Omental fat pad (tissue), 4 donors: ENCODE measurements around the gene GPBP1. TPM values are rescaled to one million over a fixed set of nuclear protein-coding genes. Genes with fewer than 3 reads are reported as not detected.
"Not testable (repeated sequence)": the region's sequence is repeated elsewhere in the genome, so short reads cannot be mapped to it uniquely, and the experiment has no call there.

Experiments
- ATAC-seq: fragments of 150-250 bp; one replicate; pipeline ENCODE4 v1.9.1; 2016; ENCODE audit warnings: mild to moderate bottlenecking, moderate library complexity; ENCODE audit not compliant: low FRiP score
- DNase-seq: peaks from one replicate; pipeline ENCODE4 v3.0.0-alpha.2; 2019; ENCODE audit warnings: low spot score
- CTCF ChIP-seq, 3 donors: fragments of 450-650 bp; IDR thresholded peaks; one replicate each; pipeline ENCODE4 v1.5.1; 2016 to 2017; ENCODE audit warnings: antibody characterized with exemption in 3 of 3, mild to moderate bottlenecking in 3 of 3, moderate library complexity in 2 of 3
- total RNA-seq, 4 donors: library from RNA; depleted of rRNA; stranded (reverse); fragments of >200 nt; gene quantifications; one replicate each; pipeline ENCODE4 v1.1.0, GENCODE V29; 2016

GPBP1 gene
- total RNA-seq, 4 donors from 2014 or later = 56.1 to 99.0 (median 83.3) TPM

GRCh38 chr5:57179262-57180200, 5.7 kb downstream of the GPBP1 start:
- TF ChIP-seq CTCF (IDR thresholded peaks at IDR 0.05) = no peak
- no peak for ATAC-seq

GRCh38 chr5:57181154-57181553, 7.3 kb downstream of the GPBP1 start:
- TF ChIP-seq CTCF (IDR thresholded peaks at IDR 0.05) = no peak
- ATAC-seq (no peak), DNase-seq (no peak)

More at GRCh38 chr5:57179262-57180200, 5.7 kb downstream of the GPBP1 start:
- no peak for DNase-seq

DNA sequence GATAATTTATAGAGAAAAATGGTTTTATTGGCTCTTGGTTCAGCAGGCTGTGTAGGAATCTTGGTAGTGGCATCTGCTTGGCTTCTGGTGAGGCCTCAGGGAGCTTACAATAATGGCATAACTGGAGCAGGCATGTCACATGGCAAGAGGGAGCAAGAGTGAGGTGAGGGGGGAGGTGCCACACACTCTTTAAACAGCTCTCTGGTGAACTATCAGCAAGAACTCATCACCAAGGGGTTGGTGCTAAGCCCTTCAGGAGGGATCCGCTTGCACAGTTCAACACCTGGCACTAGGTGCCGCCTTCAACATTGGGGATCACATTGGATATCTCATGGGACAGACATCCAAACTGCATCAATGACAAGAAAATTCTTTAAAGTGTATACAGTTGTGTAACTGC, 10.5 kb downstream of the GPBP1 start:
- ATAC-seq = no peak
- no peak for TF ChIP-seq CTCF (IDR thresholded peaks at IDR 0.05)
- DNase-seq = no peak

- no peak for ATAC-seq
- no peak for TF ChIP-seq CTCF (IDR thresholded peaks at IDR 0.05)
These were observed 11.5 kb downstream of the GPBP1 start for GRCh38 chr5:57185313-57185712.

GRCh38 chr5:57186194-57186593, 12.3 kb downstream of the GPBP1 start:
- ATAC-seq = no peak
- no peak for DNase-seq
- TF ChIP-seq CTCF (IDR thresholded peaks at IDR 0.05) = no peak

More at GRCh38 chr5:57185313-57185712, 11.5 kb downstream of the GPBP1 start:
- no peak for DNase-seq

DNA sequence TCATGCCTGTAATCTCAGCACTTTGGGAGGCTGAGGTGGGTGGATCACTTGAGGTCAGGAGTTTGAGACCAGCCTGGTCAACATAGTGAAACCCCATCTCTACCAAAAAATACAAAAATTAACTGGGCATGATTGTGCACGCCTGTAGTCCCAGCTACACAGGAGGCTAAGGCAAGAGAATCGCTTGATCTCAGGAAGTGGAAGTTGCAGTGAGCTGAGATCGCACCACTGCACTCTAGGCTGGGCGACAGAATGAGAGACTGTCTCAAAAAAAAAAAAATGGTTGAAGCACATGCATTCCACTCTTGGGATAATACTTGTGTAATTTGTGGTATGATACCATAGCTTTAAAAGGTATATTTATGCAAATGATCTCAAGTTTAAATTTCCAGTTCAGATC, 14.1 kb downstream of the GPBP1 start:
- ATAC-seq, DNase-seq: not testable (repeated sequence)

GRCh38 chr5:57189515-57189914, 15.7 kb downstream of the GPBP1 start:
- no peak for TF ChIP-seq CTCF (IDR thresholded peaks at IDR 0.05)
- ATAC-seq = no peak

More at GRCh38 chr5:57189515-57189914, 15.7 kb downstream of the GPBP1 start:
- no peak for DNase-seq
